Thoracic aorta (tissue), 2 donors: ENCODE results near the gene PRRT1B. TPM values are rescaled to one million over a fixed set of nuclear protein-coding genes. Genes with fewer than 3 reads are reported as not detected.

ENCODE experiments used
- ATAC-seq: fragments of 150-250 bp; one replicate; pipeline ENCODE4 v1.8.0; 2017; ENCODE audit warnings: low read depth; ENCODE audit not compliant: insufficient number of reproducible peaks, low FRiP score
- DNase-seq: peaks from one replicate; pipeline ENCODE4 v3.0.0-alpha.2; 2020; ENCODE audit warnings: low spot score
- H3K27ac ChIP-seq, 2 donors: fragments of 200-600 bp; sonication (generic); 1 replicate in 1 of 2; 2 replicates in 1 of 2; pipeline ENCODE4 v1.5.1; 2016; ENCODE audit warnings: mild to moderate bottlenecking in 2 of 2, moderate library complexity in 2 of 2
- H3K27me3 ChIP-seq: fragments of 200-600 bp; sonication (generic); replicated peaks from 2 replicates; pipeline ENCODE4 v1.6.0; 2016; ENCODE audit warnings: mild to moderate bottlenecking; ENCODE audit not compliant: insufficient read depth
- H3K36me3 ChIP-seq: fragments of 200-600 bp; sonication (generic); one replicate; pipeline ENCODE4 v1.5.1; 2016
- H3K4me1 ChIP-seq, 2 donors: fragments of 200-600 bp; sonication (generic); 1 replicate in 1 of 2; 2 replicates in 1 of 2; pipeline versions ENCODE4 v1.5.1 to v1.6.0; 2016; ENCODE audit warnings: low read depth in 2 of 2, mild to moderate bottlenecking in 1 of 2; ENCODE audit not compliant: control insufficient read depth in 1 of 2
- H3K4me3 ChIP-seq: fragments of 200-600 bp; sonication (generic); 2 replicates; pipeline ENCODE4 v1.5.1; 2016; ENCODE audit warnings: mild to moderate bottlenecking
- H3K9me3 ChIP-seq: fragments of 200-600 bp; sonication (generic); 2 replicates; pipeline ENCODE4 v1.5.1; 2016
- CTCF ChIP-seq: fragments of 200-600 bp; sonication (generic); IDR thresholded peaks from one replicate; pipeline ENCODE4 v1.5.1; 2019; ENCODE audit warnings: antibody characterized with exemption
- total RNA-seq, 2 donors: library from RNA; depleted of rRNA; stranded (reverse); fragments of >200 nt; gene quantifications; one replicate each; pipeline versions ENCODE4 v1.1.0 to v1.2.3, GENCODE V29; 2016

PRRT1B gene
- total RNA-seq, 2 donors from 2014 or later = not detected

GRCh38 chr9:131530546-131530919 lies 14.8 kb upstream of the PRRT1B start:
- peak overlapping the region; percentile 99 for H3K4me3 ChIP-seq
- peaks cover 11% of the 10 kb centered on the region in 2 donors for H3K4me1 ChIP-seq
- H3K27me3 ChIP-seq = no peaks in the 10 kb centered on the region
- peaks cover 34% of the 10 kb centered on the region for H3K36me3 ChIP-seq
- TF ChIP-seq CTCF = no peak
- no peak for ATAC-seq
- H3K9me3 ChIP-seq = no peaks in the 10 kb centered on the region
- H3K27ac ChIP-seq = peak overlapping the region; percentile 56 to 60
- no peak for DNase-seq

GRCh38 chr9:131530920-131531832 lies 14.1 kb upstream of the PRRT1B start, which contains the start of gene UCK1:
Gene UCK1 (minus strand): TSS chr9:131531263. CDS start chr9:131531174, 89 bp downstream.
- H3K36me3 ChIP-seq = peaks cover 27% of the 10 kb centered on the region
- no peak for TF ChIP-seq CTCF
- no peaks in the 10 kb centered on the region for H3K9me3 ChIP-seq
- no peaks in the 10 kb centered on the region for H3K27me3 ChIP-seq
- ATAC-seq (peak; percentile 77), DNase-seq (peak; percentile 18)
- peak within 1 kb of the TSS; percentile 99 for H3K4me3 ChIP-seq
- H3K27ac ChIP-seq = peak within 1 kb of the TSS; percentile 56 to 60
- H3K4me1 ChIP-seq = peaks cover 11% of the 10 kb centered on the region in 2 donors

GRCh38 chr9:131534721-131535237 lies 10.5 kb upstream of the PRRT1B start:
- Histone ChIP-seq H3K9me3 (no peaks in the 10 kb centered on the region), H3K27ac (no peak overlapping the region), H3K4me1 (peaks cover 8 to 9% of the 10 kb centered on the region in 2 donors), H3K36me3 (no peaks in the 10 kb centered on the region), H3K4me3 (no peak overlapping the region), H3K27me3 (no peaks in the 10 kb centered on the region)
- TF ChIP-seq CTCF = no peak
- ATAC-seq = no peak
- DNase-seq = no peak

GRCh38 chr9:131537946-131538345 lies 7.4 kb upstream of the PRRT1B start:
- no peak for ATAC-seq
- Histone ChIP-seq H3K36me3 (no peaks in the 10 kb centered on the region), H3K27me3 (no peaks in the 10 kb centered on the region), H3K4me3 (no peak overlapping the region), H3K27ac (no peak overlapping the region), H3K4me1 (no peaks in the 10 kb centered on the region), H3K9me3 (peaks cover 8% of the 10 kb centered on the region)
- no peak for DNase-seq
- no peak for TF ChIP-seq CTCF

- Histone ChIP-seq H3K9me3 (peaks cover 21% of the 10 kb centered on the region), H3K4me3 (no peak overlapping the region), H3K36me3 (no peaks in the 10 kb centered on the region), H3K4me1 (no peaks in the 10 kb centered on the region), H3K27ac (no peak overlapping the region), H3K27me3 (no peaks in the 10 kb centered on the region)
- DNase-seq = no peak
- no peak for ATAC-seq
- no peak for TF ChIP-seq CTCF
Measured at GRCh38 chr9:131539223-131539923, 6.0 kb upstream of the PRRT1B start.
